Measurements from ENCODE around the gene INPP5A.

GRCh38 chr10:132544744-132545658, 7.4 kb downstream of the INPP5A start:
- TF ChIP-seq POLR2AphosphoS5 (IDR thresholded peaks at IDR 0.05; ENCODE audit: low read depth) (no peak), CTCF (IDR thresholded peaks at IDR 0.05; ENCODE audit: insufficient read depth, low read length) (no peak)
